Testis (tissue), 2 donors: ENCODE measurements around the gene CDCP1.

Source experiments
- POLR2A ChIP-seq: fragments of 450-650 bp; IDR thresholded peaks from one replicate; pipeline ENCODE4 v1.6.1; 2017; ENCODE audit warnings: antibody characterized with exemption, mild to moderate bottlenecking, moderate library complexity
- TF ChIP-seq, protein P1 (sequence below), 3 experiments: fragments of 450-650 bp in 2 of 3; fragments of 200-600 bp in 1 of 3; sonication (generic) in 1 of 3; IDR thresholded peaks; one replicate each; pipeline ENCODE4 v1.5.1; 2016 to 2019; ENCODE audit warnings: antibody characterized with exemption in 3 of 3, mild to moderate bottlenecking in 2 of 3, moderate library complexity in 1 of 3

GRCh38 chr3:45166321-45166879 lies 20.2 kb upstream of the CDCP1 start:
- TF ChIP-seq POLR2A: no peak
- TF ChIP-seq, protein P1, sequence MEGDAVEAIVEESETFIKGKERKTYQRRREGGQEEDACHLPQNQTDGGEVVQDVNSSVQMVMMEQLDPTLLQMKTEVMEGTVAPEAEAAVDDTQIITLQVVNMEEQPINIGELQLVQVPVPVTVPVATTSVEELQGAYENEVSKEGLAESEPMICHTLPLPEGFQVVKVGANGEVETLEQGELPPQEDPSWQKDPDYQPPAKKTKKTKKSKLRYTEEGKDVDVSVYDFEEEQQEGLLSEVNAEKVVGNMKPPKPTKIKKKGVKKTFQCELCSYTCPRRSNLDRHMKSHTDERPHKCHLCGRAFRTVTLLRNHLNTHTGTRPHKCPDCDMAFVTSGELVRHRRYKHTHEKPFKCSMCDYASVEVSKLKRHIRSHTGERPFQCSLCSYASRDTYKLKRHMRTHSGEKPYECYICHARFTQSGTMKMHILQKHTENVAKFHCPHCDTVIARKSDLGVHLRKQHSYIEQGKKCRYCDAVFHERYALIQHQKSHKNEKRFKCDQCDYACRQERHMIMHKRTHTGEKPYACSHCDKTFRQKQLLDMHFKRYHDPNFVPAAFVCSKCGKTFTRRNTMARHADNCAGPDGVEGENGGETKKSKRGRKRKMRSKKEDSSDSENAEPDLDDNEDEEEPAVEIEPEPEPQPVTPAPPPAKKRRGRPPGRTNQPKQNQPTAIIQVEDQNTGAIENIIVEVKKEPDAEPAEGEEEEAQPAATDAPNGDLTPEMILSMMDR (IDR thresholded peaks at IDR 0.05): no peak
